Neural progenitor cell (in vitro differentiated cells): Measurements from ENCODE around the gene PRF1. TPM values are rescaled to one million over a fixed set of nuclear protein-coding genes. Genes with fewer than 3 reads are reported as not detected.

Experiments
- DNase-seq: peaks from one replicate; pipeline ENCODE4 v3.0.0-alpha.2; 2016; ENCODE audit warnings: low spot score
- H2AFZ ChIP-seq: fragments of 200-600 bp; sonication (generic); replicated peaks from 2 replicates; pipeline ENCODE4 v1.6.1; 2016; ENCODE audit warnings: antibody characterized with exemption
- H3F3A ChIP-seq: fragments of 200-600 bp; sonication (generic); 2 replicates; pipeline ENCODE4 v1.6.1; 2016; ENCODE audit warnings: antibody characterized with exemption, low read depth
- H3K27ac ChIP-seq: fragments of 200-600 bp; sonication (generic); 2 replicates; pipeline ENCODE4 v1.5.1; 2016; ENCODE audit warnings: mild to moderate bottlenecking
- H3K27me3 ChIP-seq: fragments of 200-600 bp; sonication (generic); 2 replicates; pipeline ENCODE4 v1.6.1; 2016; ENCODE audit warnings: mild to moderate bottlenecking, moderate library complexity
- H3K36me3 ChIP-seq: fragments of 200-600 bp; sonication (generic); 2 replicates; pipeline ENCODE4 v1.5.1; 2016
- H3K4me1 ChIP-seq: fragments of 200-600 bp; sonication (generic); 2 replicates; pipeline ENCODE4 v1.6.1; 2016; ENCODE audit warnings: mixed run types
- H3K4me2 ChIP-seq: fragments of 200-600 bp; sonication (generic); 2 replicates; pipeline ENCODE4 v1.6.1; 2016
- H3K4me3 ChIP-seq: fragments of 200-600 bp; sonication (generic); 2 replicates; pipeline ENCODE4 v1.5.1; 2016
- H3K79me2 ChIP-seq: fragments of 200-600 bp; sonication (generic); 2 replicates; pipeline ENCODE4 v1.6.1; 2016; ENCODE audit warnings: low read depth
- H3K9ac ChIP-seq: fragments of 200-600 bp; sonication (generic); 2 replicates; pipeline ENCODE4 v1.6.1; 2016
- H3K9me3 ChIP-seq: fragments of 200-600 bp; sonication (generic); 2 replicates; pipeline ENCODE4 v1.5.1; 2016; ENCODE audit warnings: low read depth
- H4K20me1 ChIP-seq: fragments of 200-600 bp; sonication (generic); 2 replicates; pipeline ENCODE4 v1.6.1; 2016; ENCODE audit warnings: low read depth
- H3K27ac Mint-ChIP-seq: 3 replicates; pipeline ENCODE4 v1.8.0; 2021; ENCODE audit warnings: mixed read lengths
- H3K27me3 Mint-ChIP-seq: 2 replicates; pipeline ENCODE4 v1.8.0; 2022; ENCODE audit warnings: low read depth, mild to moderate bottlenecking, inconsistent platforms, moderate library complexity, mixed read lengths; ENCODE audit not compliant: insufficient read depth
- H3K36me3 Mint-ChIP-seq: 3 replicates; pipeline ENCODE4 v1.8.0; 2021; ENCODE audit warnings: mixed read lengths
- H3K4me1 Mint-ChIP-seq: 3 replicates; pipeline ENCODE4 v1.8.0; 2021; ENCODE audit warnings: mixed read lengths
- H3K4me3 Mint-ChIP-seq: 3 replicates; pipeline ENCODE4 v1.8.0; 2021; ENCODE audit warnings: mild to moderate bottlenecking, moderate library complexity, mixed read lengths
- H3K9me3 Mint-ChIP-seq: 3 replicates; pipeline ENCODE4 v1.8.0; 2020; ENCODE audit warnings: mixed read lengths
- CTCF ChIP-seq: fragments of 200-600 bp; sonication (generic); IDR thresholded peaks from 2 replicates; pipeline ENCODE4 v1.5.1; 2017; ENCODE audit warnings: antibody characterized with exemption, mild to moderate bottlenecking
- EZH2 ChIP-seq: fragments of 200-600 bp; sonication (generic); IDR thresholded peaks from 2 replicates; pipeline ENCODE4 v1.6.1; 2017; ENCODE audit warnings: antibody characterized with exemption, mild to moderate bottlenecking, moderate library complexity
- EZH2phosphoT487 ChIP-seq: fragments of 200-600 bp; sonication (generic); IDR thresholded peaks from 2 replicates; pipeline ENCODE4 v1.6.1; 2017; ENCODE audit warnings: antibody characterized with exemption
- total RNA-seq: library from RNA; depleted of rRNA; stranded (reverse); fragments of >200 nt; gene quantifications from 2 replicates; pipeline ENCODE4 v1.2.3, GENCODE V29; 2015; ENCODE audit warnings: low replicate concordance

The PRF1 gene
- total RNA-seq, result not detected in 2 replicates

- no peak for DNase-seq
- no peak within 1 kb of the TSS for H3K27ac Mint-ChIP-seq
- Histone ChIP-seq H2AFZ (no peak within 1 kb of the TSS), H3K4me1 (no peaks in the 10 kb centered on the region), H3K27ac (no peak within 1 kb of the TSS), H3K4me3 (no peak within 1 kb of the TSS), H3F3A (no peaks in the 10 kb centered on the region), H3K79me2 (no peaks in the 10 kb centered on the region), H3K27me3 (no peaks in the 10 kb centered on the region), H3K36me3 (no peaks in the 10 kb centered on the region), H4K20me1 (no peaks in the 10 kb centered on the region), H3K9me3 (no peaks in the 10 kb centered on the region), H3K9ac (no peak within 1 kb of the TSS), H3K4me2 (no peak within 1 kb of the TSS)
- TF ChIP-seq EZH2, result no peak
- no peak for TF ChIP-seq EZH2phosphoT487
- TF ChIP-seq CTCF, result no peak
- no peaks in the 10 kb centered on the region for H3K9me3 Mint-ChIP-seq
- H3K36me3 Mint-ChIP-seq, result no peaks in the 10 kb centered on the region
- H3K4me1 Mint-ChIP-seq, result peaks cover 2% of the 10 kb centered on the region
- H3K4me3 Mint-ChIP-seq, result no peak within 1 kb of the TSS
- H3K27me3 Mint-ChIP-seq, result peaks cover 2% of the 10 kb centered on the region
These were observed at the start of gene PRF1 for GRCh38 chr10:70602665-70603448. TSS of gene PRF1 (minus strand) at chr10:70602741. CDS start at chr10:70600902, 1,839 bp downstream.

DNA sequence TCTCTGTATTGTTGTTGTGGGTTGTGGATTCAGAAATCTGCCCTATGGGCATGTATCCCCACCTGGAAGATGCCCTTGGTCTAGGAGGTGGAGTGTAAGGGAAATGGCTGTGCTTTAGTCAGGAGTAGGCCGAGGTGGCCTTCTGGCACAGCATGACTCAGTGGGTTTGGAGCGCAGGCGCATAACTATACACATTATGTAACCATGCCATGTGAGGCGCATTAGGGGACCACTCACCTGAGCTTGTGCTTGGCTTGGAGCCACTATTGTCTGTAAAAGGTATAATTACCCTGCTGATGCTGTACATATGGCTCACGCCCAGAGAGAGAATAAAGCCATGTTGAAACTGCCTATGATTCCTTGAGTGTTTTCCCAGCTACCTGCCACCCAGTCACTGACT, 49.1 kb upstream of the PRF1 start:
- H4K20me1 ChIP-seq, result no peaks in the 10 kb centered on the region
- no peaks in the 10 kb centered on the region for H3K4me1 ChIP-seq
- no peak overlapping the region for H2AFZ ChIP-seq
- Mint-ChIP-seq H3K27ac (no peak overlapping the region), H3K27me3 (peaks cover 3% of the 10 kb centered on the region), H3K9me3 (peaks cover 57% of the 10 kb centered on the region), H3K4me3 (no peak overlapping the region), H3K36me3 (peaks cover 3% of the 10 kb centered on the region), H3K4me1 (no peaks in the 10 kb centered on the region)
- no peaks in the 10 kb centered on the region for H3K79me2 ChIP-seq
- no peak for TF ChIP-seq EZH2
- no peak for TF ChIP-seq EZH2phosphoT487
- TF ChIP-seq CTCF, result no peak
- no peaks in the 10 kb centered on the region for H3K36me3 ChIP-seq
- peak; percentile 47 for DNase-seq
- no peak overlapping the region for H3K4me2 ChIP-seq
- no peaks in the 10 kb centered on the region for H3K27me3 ChIP-seq
- H3K4me3 ChIP-seq, result no peak overlapping the region
- H3K9me3 ChIP-seq, result no peaks in the 10 kb centered on the region
- no peak overlapping the region for H3K9ac ChIP-seq
- no peak overlapping the region for H3K27ac ChIP-seq
- H3F3A ChIP-seq, result no peaks in the 10 kb centered on the region

DNA sequence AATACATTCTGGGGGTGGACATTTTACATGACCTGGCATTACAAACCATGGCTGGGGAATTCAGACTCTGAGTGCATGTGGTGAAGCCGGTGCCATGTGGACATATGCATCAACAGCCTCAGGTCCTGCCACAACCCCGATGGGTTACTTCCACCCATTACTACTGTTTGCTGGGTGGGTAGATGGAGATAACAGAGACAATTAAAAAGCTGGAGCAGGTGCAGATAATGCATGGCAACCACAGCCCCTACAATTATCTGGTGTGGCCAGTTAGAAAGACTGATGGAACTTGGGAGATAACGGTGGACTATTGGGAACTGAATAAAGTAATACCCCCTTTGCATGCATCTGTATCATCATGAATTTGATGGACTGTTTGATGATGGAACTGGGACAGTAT, 48.2 kb upstream of the PRF1 start:
- no peak overlapping the region for H2AFZ ChIP-seq
- H4K20me1 ChIP-seq, result no peaks in the 10 kb centered on the region
- no peak overlapping the region for H3K9ac ChIP-seq
- H3K9me3 ChIP-seq, result no peaks in the 10 kb centered on the region
- H3K27ac ChIP-seq, result no peak overlapping the region
- Mint-ChIP-seq H3K9me3 (peaks cover 57% of the 10 kb centered on the region), H3K27ac (no peak overlapping the region), H3K36me3 (peaks cover 3% of the 10 kb centered on the region), H3K4me3 (no peak overlapping the region), H3K27me3 (peaks cover 3% of the 10 kb centered on the region), H3K4me1 (no peaks in the 10 kb centered on the region)
- no peaks in the 10 kb centered on the region for H3K27me3 ChIP-seq
- H3K36me3 ChIP-seq, result no peaks in the 10 kb centered on the region
- TF ChIP-seq EZH2 (no peak), CTCF (no peak), EZH2phosphoT487 (no peak)
- H3K79me2 ChIP-seq, result no peaks in the 10 kb centered on the region
- no peaks in the 10 kb centered on the region for H3F3A ChIP-seq
- H3K4me1 ChIP-seq, result no peaks in the 10 kb centered on the region
- no peak for DNase-seq
- H3K4me3 ChIP-seq, result no peak overlapping the region
- H3K4me2 ChIP-seq, result no peak overlapping the region
